Endothelial cell of umbilical vein (primary cell): ENCODE results near the gene UBN2. TPM values are rescaled to one million over a fixed set of nuclear protein-coding genes. Genes with fewer than 3 reads are reported as not detected.
"Not testable (repeated sequence)": the region's sequence is repeated elsewhere in the genome, so short reads cannot be mapped to it uniquely, and the experiment has no call there.

ENCODE experiments used
- BruUV-seq: library from RNA; stranded (reverse); fragments of 400-500 nt; replicated peaks from 2 replicates; lab custom pipeline; 2021; lab: Mats Ljungman, UMichigan
- CTCF ChIA-PET: fragments of 300-600, 350-600 bp; sonication (Branson Sonifier 250); formaldehyde crosslinking; loops from one replicate; lab custom pipeline; 2021; ENCODE audit warnings: antibody characterized with exemption, inconsistent platforms; lab: Charles Lee
- POLR2A ChIA-PET: fragments of 300-600, 350-600 bp; sonication (Branson Sonifier 250); formaldehyde crosslinking; loops from one replicate; lab custom pipeline; 2021; ENCODE audit warnings: antibody characterized with exemption, inconsistent platforms; lab: Charles Lee
- DNase-seq: peaks from one replicate; pipeline ENCODE4 v3.0.0-alpha.2; 2011; ENCODE audit warnings: low read depth, low spot score
- FAIRE-seq: peaks from 2 replicates; lab custom pipeline; 2011; peaks lifted over from hg19 to GRCh38; lab: Jason Lieb, UNC
- H2AFZ ChIP-seq: 2 replicates; pipeline ENCODE4 v1.6.0; 2012; ENCODE audit warnings: low read depth, low read length, control low read depth, inconsistent platforms
- H3K27ac ChIP-seq: 2 replicates; pipeline ENCODE4 v1.5.1; 2011; ENCODE audit warnings: low read depth, mild to moderate bottlenecking, control low read depth, low read length, moderate library complexity; ENCODE audit not compliant: insufficient read depth
- H3K27me3 ChIP-seq, 2 experiments: 2 replicates each; pipeline versions ENCODE4 v1.6.0 to v1.6.1; 2011; ENCODE audit warnings: low read length in 2 of 2, mixed read lengths in 1 of 2; ENCODE audit not compliant: control insufficient read depth in 2 of 2, insufficient read depth in 2 of 2
- H3K36me3 ChIP-seq, 2 experiments: 2 replicates in 1 of 2; 3 replicates in 1 of 2; pipeline ENCODE4 v1.5.1; 2011; ENCODE audit warnings: low read length in 2 of 2, mild to moderate bottlenecking in 1 of 2, moderate library complexity in 1 of 2; ENCODE audit not compliant: control insufficient read depth in 2 of 2, insufficient read depth in 2 of 2; ENCODE audit errors: extremely low read depth in 1 of 2
- H3K4me1 ChIP-seq: 3 replicates; pipeline ENCODE4 v1.5.1; 2011; ENCODE audit warnings: mild to moderate bottlenecking, low read length; ENCODE audit not compliant: control insufficient read depth, insufficient read depth; ENCODE audit errors: extremely low read depth
- H3K4me2 ChIP-seq: 2 replicates; pipeline ENCODE4 v1.6.1; 2011; ENCODE audit warnings: low read length, control low read depth, mixed read lengths; ENCODE audit not compliant: insufficient read depth
- H3K4me3 ChIP-seq, 3 experiments: fragments of 200-600 bp in 1 of 3; sonication (generic), shearing (Covaris generic) in 1 of 3; replicated peaks in 1 of 3; 2 replicates each; pipeline ENCODE4 v1.5.1; 2011 to 2016; ENCODE audit warnings: control low read depth in 3 of 3, low read length in 3 of 3, mild to moderate bottlenecking in 2 of 3, inconsistent platforms in 1 of 3, low read depth in 1 of 3, moderate library complexity in 1 of 3; ENCODE audit not compliant: insufficient read depth in 1 of 3
- H3K79me2 ChIP-seq: 2 replicates; pipeline ENCODE4 v1.6.0; 2012; ENCODE audit warnings: low read length, inconsistent platforms; ENCODE audit not compliant: control insufficient read depth, insufficient read depth
- H3K9ac ChIP-seq: replicated peaks from 2 replicates; pipeline ENCODE3; 2011; ENCODE audit warnings: low read length, control low read depth; ENCODE audit not compliant: insufficient read depth; ENCODE audit errors: extremely low read depth
- H3K9me1 ChIP-seq: replicated peaks from 3 replicates; pipeline ENCODE4 v1.6.0; 2011; ENCODE audit warnings: mild to moderate bottlenecking, low read length; ENCODE audit not compliant: control insufficient read depth, insufficient read depth; ENCODE audit errors: extremely low read depth
- H3K9me3 ChIP-seq: replicated peaks from 2 replicates; pipeline ENCODE4 v1.5.1; 2012; ENCODE audit warnings: low read length, inconsistent platforms; ENCODE audit not compliant: control insufficient read depth, insufficient read depth
- H4K20me1 ChIP-seq: replicated peaks from 2 replicates; pipeline ENCODE3; 2011; ENCODE audit warnings: mild to moderate bottlenecking, low read length; ENCODE audit not compliant: control insufficient read depth, insufficient read depth; ENCODE audit errors: extremely low read depth
- CTCF ChIP-seq, 2 donors: IDR thresholded peaks; 1 replicate in 1 of 2; 2 replicates in 1 of 2; pipeline ENCODE4 v1.5.1; 2011; ENCODE audit warnings: low read length in 2 of 2, mild to moderate bottlenecking in 2 of 2, moderate library complexity in 2 of 2, control low read depth in 1 of 2, inconsistent platforms in 1 of 2, low read depth in 1 of 2; ENCODE audit not compliant: insufficient read depth in 1 of 2; ENCODE audit errors: extremely low read depth in 1 of 2
- EZH2 ChIP-seq: IDR thresholded peaks from 2 replicates; pipeline ENCODE4 v1.6.1; 2012; ENCODE audit warnings: borderline replicate concordance, low read depth, mild to moderate bottlenecking, moderate library complexity, low read length, inconsistent platforms; ENCODE audit not compliant: severe bottlenecking
- FOS ChIP-seq: IDR thresholded peaks from 2 replicates; pipeline ENCODE4 v1.6.1; 2011; ENCODE audit warnings: mild to moderate bottlenecking, low read length, moderate library complexity, borderline replicate concordance; ENCODE audit not compliant: insufficient read depth
- GATA2 ChIP-seq: IDR thresholded peaks from 2 replicates; pipeline ENCODE4 v1.7.0; 2011; ENCODE audit warnings: low read depth, mild to moderate bottlenecking, moderate library complexity, mixed read lengths, low read length; ENCODE audit not compliant: insufficient read length, insufficient read depth
- JUN ChIP-seq: IDR thresholded peaks from 2 replicates; pipeline ENCODE4 v1.6.1; 2011; ENCODE audit warnings: borderline replicate concordance, low read depth; ENCODE audit not compliant: insufficient read length, insufficient read depth
- MAX ChIP-seq: IDR thresholded peaks from 2 replicates; pipeline ENCODE4 v1.6.1; 2011; ENCODE audit not compliant: insufficient read depth, insufficient read length
- MYC ChIP-seq: IDR thresholded peaks from one replicate; pipeline ENCODE4 v1.6.1; 2011; ENCODE audit warnings: mild to moderate bottlenecking, low read depth, low read length
- POLR2A ChIP-seq: IDR thresholded peaks from 2 replicates; pipeline ENCODE4 v1.6.1; 2012; ENCODE audit warnings: low read depth, mild to moderate bottlenecking, control low read depth, low read length
- POLR2AphosphoS5 ChIP-seq: IDR thresholded peaks from 2 replicates; pipeline ENCODE4 v1.6.1; 2012; ENCODE audit warnings: low read depth, mild to moderate bottlenecking, control low read depth, low read length, moderate library complexity; ENCODE audit not compliant: insufficient read depth
- dilution Hi-C: fragments of 300-500 bp; cut with MboI; formaldehyde crosslinking; loops from one replicate; pipeline ENCODE4 v1.15.0; 2019; ENCODE audit warnings: low sequenced_read_pairs; ENCODE audit not compliant: extremely low pct_ligation_motif_present
- intact Hi-C: fragments of 100-400 bp; cut with micrococcal nuclease; formaldehyde crosslinking; loops from one replicate; pipeline ENCODE4 v1.10.0; 2022
- polyA plus RNA-seq, 4 experiments: library from polyadenylated mRNA; depleted of rRNA in 3 of 4; stranded (reverse) in 3 of 4; unstranded in 1 of 4; fragments of >200 nt; gene quantifications; 2 replicates each; pipeline versions ENCODE4 v1.2.1 to v1.2.3, GENCODE V29; 2011 to 2012; ENCODE audit warnings: missing spikeins in 1 of 4
- total RNA-seq: library from RNA; stranded (reverse); gene quantifications from 2 replicates; pipeline ENCODE4 v1.2.3, GENCODE V29; 2021

Gene UBN2
- total and polyA plus RNA-seq, 2 donors (not counting 3 experiments of a cell fraction or from before 2014, with no cell fraction given) = 2.2 to 14.2 TPM

GRCh38 chr7:139332697-139333359 is 101.8 kb downstream of the UBN2 start:
- no peak overlapping the region for H3K4me3 ChIP-seq
- no peak overlapping the region for H2AFZ ChIP-seq
- H3K4me1 ChIP-seq = no peaks in the 10 kb centered on the region
- H3K27me3 ChIP-seq = no peaks in the 10 kb centered on the region
- BruUV-seq = no TSS peak
- H4K20me1 ChIP-seq = no peaks in the 10 kb centered on the region
- no peak overlapping the region for H3K9ac ChIP-seq
- no peaks in the 10 kb centered on the region for H3K9me3 ChIP-seq
- no peak overlapping the region for H3K27ac ChIP-seq
- H3K79me2 ChIP-seq = no peaks in the 10 kb centered on the region
- peak; percentile 38 for FAIRE-seq
- intact Hi-C loops (no loop called here), dilution Hi-C loops (no loop called here)
- H3K9me1 ChIP-seq = no peaks in the 10 kb centered on the region
- CTCF ChIA-PET = interaction anchor here (0.6 to 1.6 kb wide), 3 partner anchors 12 to 50 kb away, joined by 3 to 5 read pairs (median 3); no protein-coding TSS in a partner anchor
- no peak for TF ChIP-seq CTCF (IDR thresholded peaks at IDR 0.05; ENCODE audit: extremely low read depth in 1 of 2, insufficient read depth in 1 of 2, low read depth in 1 of 2, low read length in 2 of 2)
- no peak for TF ChIP-seq FOS
- TF ChIP-seq MYC = no peak
- no peak for TF ChIP-seq JUN
- TF ChIP-seq GATA2 = no peak
- TF ChIP-seq MAX = no peak
- TF ChIP-seq EZH2 = no peak
- TF ChIP-seq POLR2A = no peak
- TF ChIP-seq POLR2AphosphoS5 = no peak
- no peak for DNase-seq
- POLR2A ChIA-PET = interaction anchor here (0.6 kb wide), 1 partner anchor 58 kb away, joined by 6 read pairs; no protein-coding TSS in a partner anchor
- no peaks in the 10 kb centered on the region for H3K36me3 ChIP-seq
- no peak overlapping the region for H3K4me2 ChIP-seq

GRCh38 chr7:139333443-139333842 is 102.4 kb downstream of the UBN2 start:
- not testable (repeated sequence) for DNase-seq, BruUV-seq
- CTCF ChIA-PET = interaction anchor here (0.6 to 1.6 kb wide), 3 partner anchors 13 to 58 kb away, joined by 3 to 5 read pairs (median 4); no protein-coding TSS in a partner anchor

More at GRCh38 chr7:139333443-139333842, 102.4 kb downstream of the UBN2 start:
- H2AFZ ChIP-seq, H3K9me1 ChIP-seq, H3K27ac ChIP-seq, FAIRE-seq, H3K4me2 ChIP-seq, H3K27me3 ChIP-seq, dilution Hi-C loops, H4K20me1 ChIP-seq, H3K9me3 ChIP-seq, H3K36me3 ChIP-seq, H3K79me2 ChIP-seq, H3K4me3 ChIP-seq, H3K4me1 ChIP-seq, intact Hi-C loops, H3K9ac ChIP-seq: not testable (repeated sequence)
- POLR2A ChIA-PET = interaction anchor here (0.6 kb wide), 1 partner anchor 15 kb away, joined by 5 read pairs; no protein-coding TSS in a partner anchor
